GM19240 (cell line): ENCODE data around the gene PELI2.

ENCODE experiments used
- DNase-seq: peaks from one replicate; pipeline ENCODE4 v3.0.0; 2011; ENCODE audit warnings: low spot score; ENCODE audit not compliant: insufficient read length

PELI2 gene

GRCh38 chr14:56172571-56172971 lies 54.4 kb downstream of the PELI2 start:
- no peak for DNase-seq

GRCh38 chr14:56173365-56173922 lies 55.2 kb downstream of the PELI2 start:
- no peak for DNase-seq

- DNase-seq = no peak
These were observed 57.6 kb downstream of the PELI2 start for GRCh38 chr14:56175773-56176172.

- no peak for DNase-seq
These were observed 58.3 kb downstream of the PELI2 start for GRCh38 chr14:56176530-56176929.

DNA sequence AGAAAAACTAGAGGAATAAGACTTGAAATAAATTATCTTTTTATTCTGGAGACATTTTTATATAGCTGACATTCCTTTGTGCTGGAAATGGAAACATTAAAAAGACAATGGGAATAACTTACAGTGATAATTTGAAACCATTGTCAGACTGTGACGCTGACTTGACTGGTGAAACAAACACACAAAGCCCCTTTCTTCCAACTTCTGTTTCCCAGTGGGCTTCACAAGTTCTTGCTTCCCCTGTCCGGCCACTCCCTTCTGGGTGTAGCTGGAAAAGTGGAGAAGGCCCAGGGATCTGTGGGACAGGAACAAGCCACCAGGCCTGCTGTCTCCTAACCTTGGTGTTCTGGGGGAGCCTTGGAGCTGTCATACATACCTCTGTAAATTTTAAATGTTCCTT lies 58.8 kb downstream of the PELI2 start:
- DNase-seq = no peak

GRCh38 chr14:56180754-56181542 lies 62.7 kb downstream of the PELI2 start:
- DNase-seq = no peak

DNA sequence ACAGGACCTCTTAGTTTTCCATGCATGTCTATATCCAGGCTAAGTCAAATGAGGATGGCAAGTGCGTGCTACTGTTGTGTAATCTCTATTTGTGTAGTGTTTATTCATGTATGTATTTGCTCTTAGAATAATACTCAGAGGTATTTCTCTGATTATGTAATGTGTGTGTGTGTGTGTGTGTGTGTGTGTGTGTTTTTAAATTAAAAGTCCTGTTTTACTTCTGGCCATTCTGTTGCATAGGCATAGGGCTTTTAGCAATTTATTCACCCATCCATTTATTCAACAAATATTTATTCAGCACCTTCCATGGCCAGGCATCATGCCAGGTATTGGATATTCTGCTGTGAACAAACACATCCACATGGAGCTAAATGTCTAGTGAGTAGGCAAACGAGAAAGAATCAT lies 63.5 kb downstream of the PELI2 start:
- no peak for DNase-seq

GRCh38 chr14:56182410-56182809 lies 64.2 kb downstream of the PELI2 start:
- DNase-seq = no peak

- no peak for DNase-seq
These were observed 65.5 kb downstream of the PELI2 start for GRCh38 chr14:56183631-56184157.

DNA sequence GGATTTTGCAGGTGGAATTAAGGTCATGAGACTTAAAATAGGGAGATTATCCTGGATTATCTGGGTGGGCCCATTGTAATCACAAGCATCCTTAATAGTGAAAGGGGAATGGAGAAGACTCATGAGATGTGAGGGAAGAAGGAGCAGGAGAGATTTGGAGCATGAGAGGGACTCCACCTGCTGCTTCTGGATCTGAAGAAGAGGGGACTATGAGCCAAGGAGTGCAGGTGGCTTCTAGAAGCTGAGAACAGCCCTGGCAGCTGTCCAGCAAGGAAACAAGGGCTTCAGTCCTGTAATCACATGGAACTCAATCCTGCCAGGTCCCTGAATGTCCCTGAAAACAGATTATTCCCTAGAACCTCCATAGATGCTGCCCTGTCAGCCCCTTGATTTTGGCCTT lies 67.8 kb downstream of the PELI2 start:
- DNase-seq = no peak

DNA sequence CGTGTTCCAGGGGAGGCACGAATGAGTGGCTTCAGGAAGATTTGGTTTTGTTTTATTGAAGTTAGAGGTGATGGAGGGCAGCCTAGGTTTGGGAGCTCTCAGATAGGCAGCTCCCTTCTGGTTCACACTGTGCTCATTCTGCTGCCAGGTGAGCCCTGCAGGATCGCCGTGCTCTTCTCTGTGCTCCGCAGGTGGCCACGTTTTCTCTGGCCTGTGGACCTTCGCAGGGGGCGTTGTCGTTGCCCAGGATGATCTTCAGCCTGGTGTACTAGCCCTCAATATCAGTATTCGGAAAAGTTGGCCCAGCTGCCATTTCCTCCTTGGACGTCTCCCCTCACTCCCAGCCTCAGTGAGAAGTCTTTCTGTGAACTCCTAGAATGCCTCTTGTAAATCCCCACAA lies 69.5 kb downstream of the PELI2 start:
- no peak for DNase-seq

DNA sequence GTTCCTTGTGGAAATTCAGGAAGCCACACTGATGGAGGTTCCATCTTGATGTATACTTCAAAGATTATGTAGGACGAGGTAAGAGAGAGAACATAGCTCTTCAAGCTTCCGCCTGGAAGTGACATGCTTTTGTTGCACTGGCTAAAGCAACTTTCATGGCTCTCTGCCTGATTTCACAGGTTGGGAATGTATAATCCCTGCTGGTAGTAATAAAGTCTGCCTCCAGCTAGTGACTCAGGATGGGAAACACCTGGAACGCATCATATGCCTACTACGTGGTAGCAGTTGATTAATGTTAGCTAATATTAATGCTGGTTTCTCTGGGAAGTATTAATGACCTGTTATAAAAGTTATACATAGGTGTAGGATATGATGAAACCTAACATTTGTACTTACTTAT lies 71.1 kb downstream of the PELI2 start:
- no peak for DNase-seq

DNA sequence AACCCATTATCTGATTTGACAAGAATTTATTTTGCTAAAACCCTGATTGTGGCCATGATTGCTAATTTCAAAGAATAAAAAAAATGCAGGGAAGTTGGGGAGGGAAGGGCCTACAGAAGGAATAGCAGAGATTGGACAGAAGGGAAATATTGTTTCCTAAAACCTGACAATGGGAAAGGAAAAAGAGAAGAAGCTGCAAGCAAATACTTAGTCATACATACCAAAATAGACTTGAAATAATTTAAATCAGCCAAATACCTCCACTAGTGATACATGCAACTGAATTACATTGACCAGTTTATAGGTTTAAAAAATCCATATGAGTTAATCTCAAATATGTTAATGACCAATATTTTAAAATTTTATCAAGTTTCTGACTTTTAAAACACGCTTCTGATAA lies 75.1 kb downstream of the PELI2 start:
- no peak for DNase-seq

- DNase-seq = no peak
These were observed 75.8 kb downstream of the PELI2 start for GRCh38 chr14:56194042-56194441.

GRCh38 chr14:56195223-56195622 lies 77.0 kb downstream of the PELI2 start:
- no peak for DNase-seq

- DNase-seq = peak; percentile 18
These were observed 77.5 kb downstream of the PELI2 start for GRCh38 chr14:56195704-56196103.

- DNase-seq = no peak
These were observed 78.1 kb downstream of the PELI2 start for GRCh38 chr14:56196274-56196673.

DNA sequence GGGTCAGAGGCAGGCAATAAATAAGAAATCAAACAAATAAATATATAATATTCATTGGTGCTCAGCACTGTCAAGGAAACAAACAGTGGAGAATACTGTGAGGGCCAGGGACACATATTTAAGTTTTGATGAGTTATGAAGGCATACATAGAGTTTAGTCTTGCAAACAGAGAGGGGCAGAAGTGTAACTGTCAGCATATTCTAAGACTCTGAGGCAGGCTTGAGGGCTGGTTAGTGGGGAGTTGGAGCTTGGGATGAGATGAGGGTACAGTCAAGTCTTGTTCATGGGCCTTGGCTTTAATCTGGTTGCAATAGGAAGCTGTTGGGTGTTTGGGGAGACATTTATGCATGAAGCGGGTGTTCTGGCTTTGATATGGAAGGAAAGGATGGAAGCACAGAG lies 78.9 kb downstream of the PELI2 start:
- no peak for DNase-seq

DNA sequence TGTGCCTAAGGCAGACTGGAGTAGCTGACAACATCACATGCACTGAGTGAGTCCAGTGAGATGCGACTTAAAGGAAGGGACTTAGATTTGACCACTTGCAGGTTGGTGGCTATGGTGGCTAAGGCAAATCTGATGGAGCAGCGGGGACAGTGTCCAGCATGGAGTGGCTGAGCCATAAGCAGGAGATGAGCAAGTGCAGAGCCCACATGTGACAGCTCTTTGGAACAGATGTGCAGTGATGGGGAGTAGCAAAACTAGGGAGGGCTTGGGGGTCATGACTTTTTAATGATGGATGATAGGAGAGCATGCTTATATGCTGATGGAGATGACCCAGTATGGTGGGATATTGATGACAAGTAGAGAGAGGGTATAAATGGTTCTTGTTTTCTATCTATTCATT lies 80.2 kb downstream of the PELI2 start:
- DNase-seq = no peak

GRCh38 chr14:56199095-56199981 lies 81.1 kb downstream of the PELI2 start:
- DNase-seq = no peak

GRCh38 chr14:56199982-56200577 lies 81.9 kb downstream of the PELI2 start:
- no peak for DNase-seq

DNA sequence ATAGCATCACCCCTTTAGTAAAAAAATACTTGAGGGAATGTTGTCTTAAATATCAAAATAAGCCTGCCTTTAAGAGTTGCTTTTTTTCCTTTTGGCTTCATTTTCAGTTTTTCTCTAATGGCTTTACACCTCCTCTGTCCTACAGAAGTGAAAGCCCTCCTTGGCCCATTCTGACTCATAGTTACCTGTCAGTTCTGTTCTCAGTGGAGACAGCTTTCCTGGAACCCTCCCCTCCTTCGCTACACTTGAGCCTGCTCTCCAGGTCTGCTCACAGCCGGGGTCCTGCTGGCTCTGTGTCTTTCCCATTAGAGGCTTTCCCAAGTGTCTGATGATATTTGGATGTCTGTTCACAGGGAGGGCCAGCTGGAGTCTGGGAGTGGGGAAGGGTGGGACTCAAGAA lies 84.0 kb downstream of the PELI2 start:
- peak; percentile 17 for DNase-seq
